ENCODE results near the gene FPR3. TPM values are rescaled to one million over a fixed set of nuclear protein-coding genes. Genes with fewer than 3 reads are reported as not detected.

The FPR3 gene
- total and polyA plus RNA-seq, 2 experiments from 2014 or later: not detected

GRCh38 chr19:51781999-51782398, 13.0 kb upstream of the FPR3 start:
- Histone ChIP-seq H3K9me2 (ENCODE audit: insufficient read depth) (no peaks in the 10 kb centered on the region), H3K27me3 (ENCODE audit: insufficient read depth) (no peaks in the 10 kb centered on the region; the same call in none of the 2 replicates), H3K79me2 (replicated peaks; ENCODE audit: insufficient read depth) (no peaks in the 10 kb centered on the region), H4K20me1 (replicated peaks; ENCODE audit: insufficient read depth) (no peaks in the 10 kb centered on the region), H3K4me2 (no peak overlapping the region), H2AFZ (no peak overlapping the region), H3K36me3 (ENCODE audit: insufficient read depth) (no peaks in the 10 kb centered on the region), H3K27ac (ENCODE audit: low read depth) (no peak overlapping the region), H3F3A (replicated peaks; ENCODE audit: low read depth) (no peaks in the 10 kb centered on the region), H3K4me1 (ENCODE audit: insufficient read depth) (no peaks in the 10 kb centered on the region), H3K4me3 (no peak overlapping the region)
- Mint-ChIP-seq H3K27me3 (ENCODE audit: insufficient read depth, low read depth, poor library complexity) (no peaks in the 10 kb centered on the region), H3K9me3 (peaks cover 2% of the 10 kb centered on the region; the same call in 1 of the 3 replicates), H3K4me1 (no peaks in the 10 kb centered on the region; the same call in 2 of the 3 replicates), H3K4me3 (no peak overlapping the region), H3K36me3 (ENCODE audit: low read depth) (no peaks in the 10 kb centered on the region), H3K27ac (no peak overlapping the region)
- DNase-seq (ENCODE audit: low spot score): no peak
- no peak for TF ChIP-seq ZNF331 (CRISPR knock-in tag; IDR thresholded peaks at IDR 0.05; ENCODE audit: low read depth)
- no peak for TF ChIP-seq ZNF114 (CRISPR knock-in tag; IDR thresholded peaks at IDR 0.05)
- no peak for TF ChIP-seq STAT1 (IDR thresholded peaks at IDR 0.05; ENCODE audit: unreplicated experiment)
- no peak for TF ChIP-seq JUNB (IDR thresholded peaks at IDR 0.05; ENCODE audit: unreplicated experiment)
- TF ChIP-seq REST (IDR thresholded peaks at IDR 0.05; ENCODE audit: unreplicated experiment): no peak
- no peak for TF ChIP-seq ETS1 (IDR thresholded peaks at IDR 0.05)
- no peak for TF ChIP-seq EZH2phosphoT487 (IDR thresholded peaks at IDR 0.05; ENCODE audit: unreplicated experiment)
- TF ChIP-seq CTCF (conservative IDR thresholded peaks at IDR 0.05; ENCODE audit: low read depth in 2 of 2): no peak
- no peak for TF ChIP-seq POLR2AphosphoS5 (IDR thresholded peaks at IDR 0.05; ENCODE audit: low read depth)
- TF ChIP-seq NANOG (IDR thresholded peaks at IDR 0.05; ENCODE audit: borderline replicate concordance): no peak
- no peak for TF ChIP-seq EZH2 (IDR thresholded peaks at IDR 0.05; ENCODE audit: low read depth, unreplicated experiment)
- no peak for TF ChIP-seq ZNF462 (CRISPR knock-in tag; IDR thresholded peaks at IDR 0.05)
- TF ChIP-seq CREB1 (CRISPR knock-in tag; IDR thresholded peaks at IDR 0.05; ENCODE audit: low read depth): no peak
- no peak for ATAC-seq

Measured in GM23338 (cell line).